GM18511 (cell line): ENCODE data around the gene TRAF1.

Experiments used
- ATAC-seq: cut with Tn5 transposase; IDR thresholded peaks from one replicate; pipeline ENCODE4 v1.9.1; 2021; ENCODE audit warnings: mild to moderate bottlenecking, moderate library complexity; ENCODE audit not compliant: unreplicated experiment

TRAF1 gene

GRCh38 chr9:120941046-120941770, 14.6 kb upstream of the TRAF1 start:
- ATAC-seq = no peak

GRCh38 chr9:120940573-120940972, 14.0 kb upstream of the TRAF1 start:
- ATAC-seq = no peak

- ATAC-seq = no peak
These were observed 12.3 kb upstream of the TRAF1 start for GRCh38 chr9:120938851-120939250.

GRCh38 chr9:120937596-120937995, 11.0 kb upstream of the TRAF1 start:
- no peak for ATAC-seq

GRCh38 chr9:120937127-120937526, 10.5 kb upstream of the TRAF1 start:
- no peak for ATAC-seq

- ATAC-seq = no peak
These were observed 10.1 kb upstream of the TRAF1 start for GRCh38 chr9:120936764-120937122.

- peak; percentile 46 for ATAC-seq
These were observed 9.6 kb upstream of the TRAF1 start for GRCh38 chr9:120936011-120936763.

GRCh38 chr9:120935383-120935857, 8.8 kb upstream of the TRAF1 start:
- no peak for ATAC-seq

- no peak for ATAC-seq
These were observed 7.7 kb upstream of the TRAF1 start for GRCh38 chr9:120934281-120934680.

- no peak for ATAC-seq
These were observed 6.9 kb upstream of the TRAF1 start for GRCh38 chr9:120933310-120934055.

GRCh38 chr9:120932086-120932823, 5.7 kb upstream of the TRAF1 start:
- ATAC-seq = no peak

- ATAC-seq = peak; percentile 56
These were observed 4.9 kb upstream of the TRAF1 start for GRCh38 chr9:120931231-120932085.

GRCh38 chr9:120929229-120929791, 2.7 kb upstream of the TRAF1 start:
- no peak for ATAC-seq

GRCh38 chr9:120928483-120929228, 2.1 kb upstream of the TRAF1 start:
- peak; percentile 22 for ATAC-seq

GRCh38 chr9:120928015-120928482, 1.5 kb upstream of the TRAF1 start:
- ATAC-seq = peak; percentile 1

GRCh38 chr9:120927269-120928014, 846 bp upstream of the TRAF1 start:
- ATAC-seq = no peak

- ATAC-seq = peak; percentile 49
These were observed 830 bp downstream of the TRAF1 start for GRCh38 chr9:120925535-120926396.
